Stimulated activated CD8-positive, alpha-beta memory T cell treated with anti-CD3 and anti-CD28 coated beads, Interleukin-4, amount 100 ng/mL, for 1 hour (primary cell): ENCODE data around the gene CEACAM20.
"Not testable (repeated sequence)": the region's sequence is repeated elsewhere in the genome, so short reads cannot be mapped to it uniquely, and the experiment has no call there.

Source experiments
- DNase-seq, 2 donors: peaks; one replicate each; pipeline ENCODE4 v3.0.0-alpha.2; 2020; ENCODE audit warnings: low read depth in 2 of 2, low spot score in 1 of 2

The CEACAM20 gene

GRCh38 chr19:44496711-44497110 is 32.8 kb downstream of the CEACAM20 start:
- no peak for DNase-seq

DNA sequence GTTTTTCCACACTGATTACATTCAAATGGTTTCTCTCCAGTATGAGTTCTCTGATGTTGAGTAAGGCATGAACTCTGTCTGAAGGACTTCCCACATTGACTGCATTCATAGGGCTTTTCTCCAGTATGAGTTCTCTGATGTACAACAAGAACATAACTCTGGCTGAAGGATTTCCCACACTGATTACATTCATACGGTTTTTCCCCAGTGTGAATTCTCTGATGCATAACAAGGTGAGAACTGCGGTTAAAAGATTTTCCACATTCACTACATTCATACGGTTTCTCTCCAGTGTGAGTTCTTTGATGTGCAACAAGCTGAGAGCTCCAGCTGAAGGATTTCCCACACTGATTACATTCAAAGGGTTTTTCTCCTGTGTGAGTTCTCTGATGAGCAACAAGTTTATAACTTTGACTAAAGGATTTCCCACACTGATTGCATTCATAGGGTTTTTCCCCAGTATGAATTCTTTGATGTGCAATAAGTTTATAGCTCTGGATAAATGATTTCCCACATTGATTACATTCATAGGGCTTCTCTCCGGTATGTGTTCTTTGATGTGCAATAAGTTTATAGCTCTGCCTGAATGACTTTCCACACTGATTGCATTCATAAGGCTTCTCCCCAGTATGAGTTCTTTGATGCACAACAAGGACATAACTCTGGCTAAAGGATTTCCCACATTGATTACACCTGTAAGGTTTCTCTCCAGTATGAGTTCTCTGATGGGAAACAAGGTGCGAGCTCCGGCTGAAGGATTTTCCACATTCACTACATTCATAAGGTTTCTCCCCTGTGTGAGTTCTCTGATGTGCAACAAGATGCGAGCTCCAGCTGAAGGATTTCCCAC is 52.7 kb downstream of the CEACAM20 start:
- no peak for DNase-seq

DNA sequence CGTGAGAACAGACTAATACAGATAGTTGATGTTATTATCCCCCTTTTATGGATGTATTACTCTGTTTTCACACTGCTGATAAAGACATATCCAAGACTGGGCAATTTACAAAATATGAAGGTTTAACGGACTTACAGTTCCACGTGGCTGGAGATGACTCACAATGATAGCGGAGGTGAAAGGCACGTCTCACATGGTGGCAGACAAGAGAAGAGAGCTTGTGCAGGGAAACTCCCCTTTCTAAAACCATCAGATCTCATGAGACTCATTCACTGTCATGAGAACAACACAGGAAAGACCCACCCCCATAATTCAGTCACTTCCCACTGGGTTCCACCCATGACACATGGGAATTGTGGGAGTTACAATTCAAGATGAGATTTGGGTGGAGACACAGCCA is 60.7 kb downstream of the CEACAM20 start:
- DNase-seq = not testable (repeated sequence)

GRCh38 chr19:44462600-44463286 is 66.7 kb downstream of the CEACAM20 start:
- not testable (repeated sequence) for DNase-seq
